ENCODE data around the gene HPSE2. TPM values are rescaled to one million over a fixed set of nuclear protein-coding genes. Genes with fewer than 3 reads are reported as not detected.

HPSE2 gene
- total RNA-seq, 1 donor from 2014 or later, result 10.6 TPM

- TF ChIP-seq CTCF (IDR thresholded peaks at IDR 0.05) (no peak), POLR2A (IDR thresholded peaks at IDR 0.05) (no peak), POLR2AphosphoS5 (IDR thresholded peaks at IDR 0.05; ENCODE audit: insufficient read depth in 1 of 2, low read depth in 1 of 2) (no peak)
- intact Hi-C loops (cut with DNase I), result no loop called here
These were observed 10.9 kb downstream of the HPSE2 start for GRCh38 chr10:99224766-99225165.

GRCh38 chr10:99207340-99207739 lies 28.3 kb downstream of the HPSE2 start:
- no peaks in the 10 kb centered on the region for H3K9me3 ChIP-seq
- H3K27me3 ChIP-seq, result no peaks in the 10 kb centered on the region
- H3K36me3 ChIP-seq, result no peaks in the 10 kb centered on the region
- no peak for DNase-seq (ENCODE audit: extremely low spot score in 2 of 2)
- H3K4me3 ChIP-seq, result no peak overlapping the region
- no peaks in the 10 kb centered on the region for H3K4me1 ChIP-seq
- TF ChIP-seq POLR2AphosphoS5 (IDR thresholded peaks at IDR 0.05; ENCODE audit: insufficient read depth in 1 of 2, low read depth in 1 of 2), result no peak
- TF ChIP-seq CTCF (IDR thresholded peaks at IDR 0.05), result no peak
- TF ChIP-seq POLR2A (IDR thresholded peaks at IDR 0.05), result no peak
- no peak overlapping the region for H3K27ac ChIP-seq
- intact Hi-C loops (cut with DNase I), result no loop called here

More at GRCh38 chr10:99224766-99225165, 10.9 kb downstream of the HPSE2 start:
- H3K9me3 ChIP-seq, result no peaks in the 10 kb centered on the region
- no peak overlapping the region for H3K4me3 ChIP-seq
- no peaks in the 10 kb centered on the region for H3K27me3 ChIP-seq
- no peaks in the 10 kb centered on the region for H3K4me1 ChIP-seq
- H3K27ac ChIP-seq, result no peak overlapping the region
- H3K36me3 ChIP-seq, result no peaks in the 10 kb centered on the region
- DNase-seq (ENCODE audit: extremely low spot score in 2 of 2), result no peak

GRCh38 chr10:99203310-99203709 lies 32.3 kb downstream of the HPSE2 start:
- intact Hi-C loops (cut with DNase I), result no loop called here
- no peak for DNase-seq (ENCODE audit: extremely low spot score in 2 of 2)
- no peak overlapping the region for H3K4me3 ChIP-seq
- no peaks in the 10 kb centered on the region for H3K27me3 ChIP-seq
- no peak for TF ChIP-seq POLR2AphosphoS5 (IDR thresholded peaks at IDR 0.05; ENCODE audit: insufficient read depth in 1 of 2, low read depth in 1 of 2)
- no peak for TF ChIP-seq POLR2A (IDR thresholded peaks at IDR 0.05)
- no peak for TF ChIP-seq CTCF (IDR thresholded peaks at IDR 0.05)
- H3K9me3 ChIP-seq, result no peaks in the 10 kb centered on the region
- no peaks in the 10 kb centered on the region for H3K4me1 ChIP-seq
- no peaks in the 10 kb centered on the region for H3K36me3 ChIP-seq
- no peak overlapping the region for H3K27ac ChIP-seq

- H3K4me1 ChIP-seq, result peaks cover 4% of the 10 kb centered on the region
- intact Hi-C loops (cut with DNase I), result no loop called here
- no peak overlapping the region for H3K4me3 ChIP-seq
- TF ChIP-seq CTCF (IDR thresholded peaks at IDR 0.05) (no peak), POLR2AphosphoS5 (IDR thresholded peaks at IDR 0.05; ENCODE audit: insufficient read depth in 1 of 2, low read depth in 1 of 2) (no peak), POLR2A (IDR thresholded peaks at IDR 0.05) (no peak)
- H3K9me3 ChIP-seq, result no peaks in the 10 kb centered on the region
- H3K36me3 ChIP-seq, result no peaks in the 10 kb centered on the region
- DNase-seq (ENCODE audit: extremely low spot score in 2 of 2), result no peak
- H3K27ac ChIP-seq, result no peak overlapping the region
- H3K27me3 ChIP-seq, result no peaks in the 10 kb centered on the region
These were observed 62.7 kb downstream of the HPSE2 start for GRCh38 chr10:99172950-99173349.

- no peak for DNase-seq (ENCODE audit: extremely low spot score in 2 of 2)
- intact Hi-C loops (cut with DNase I), result no loop called here
- Histone ChIP-seq H3K9me3 (no peaks in the 10 kb centered on the region), H3K27me3 (no peaks in the 10 kb centered on the region), H3K27ac (no peak overlapping the region), H3K36me3 (no peaks in the 10 kb centered on the region), H3K4me3 (no peak overlapping the region), H3K4me1 (peaks cover 4% of the 10 kb centered on the region)
- TF ChIP-seq POLR2A (IDR thresholded peaks at IDR 0.05), result no peak
- TF ChIP-seq CTCF (IDR thresholded peaks at IDR 0.05), result no peak
- TF ChIP-seq POLR2AphosphoS5 (IDR thresholded peaks at IDR 0.05; ENCODE audit: insufficient read depth in 1 of 2, low read depth in 1 of 2), result no peak
These were observed 63.4 kb downstream of the HPSE2 start for GRCh38 chr10:99172128-99172738.

All from vagina (tissue), 2 donors.